Skeletal muscle tissue (tissue), 4 donors: ENCODE results near the gene CSN1S1. TPM values are rescaled to one million over a fixed set of nuclear protein-coding genes. Genes with fewer than 3 reads are reported as not detected.
"Not testable (repeated sequence)": the region's sequence is repeated elsewhere in the genome, so short reads cannot be mapped to it uniquely, and the experiment has no call there.

Experiments
- H3K27ac ChIP-seq: one replicate; pipeline ENCODE4 v1.7.0; 2013; ENCODE audit warnings: mild to moderate bottlenecking, low read depth, low read length, inconsistent platforms
- H3K27me3 ChIP-seq, 3 donors: one replicate each; pipeline ENCODE4 v1.7.0; 2013; ENCODE audit warnings: low read length in 3 of 3; ENCODE audit not compliant: control insufficient read depth in 3 of 3, insufficient read depth in 3 of 3
- H3K36me3 ChIP-seq, 3 donors: one replicate each; pipeline ENCODE4 v1.7.0; 2013; ENCODE audit warnings: low read length in 3 of 3; ENCODE audit not compliant: control insufficient read depth in 3 of 3, insufficient read depth in 3 of 3
- H3K4me1 ChIP-seq, 3 donors: one replicate each; pipeline ENCODE4 v1.7.0; 2013; ENCODE audit warnings: low read length in 3 of 3, mild to moderate bottlenecking in 3 of 3; ENCODE audit not compliant: control insufficient read depth in 3 of 3, insufficient read depth in 3 of 3
- H3K4me3 ChIP-seq, 3 donors: one replicate each; pipeline ENCODE4 v1.7.0; 2013; ENCODE audit warnings: low read length in 3 of 3
- H3K9ac ChIP-seq, 3 donors: one replicate each; pipeline ENCODE4 v1.7.0; 2013; ENCODE audit warnings: low read length in 3 of 3, mild to moderate bottlenecking in 3 of 3, moderate library complexity in 2 of 3, low read depth in 1 of 3
- H3K9me3 ChIP-seq, 3 donors: one replicate each; pipeline ENCODE4 v1.7.0; 2013; ENCODE audit warnings: low read length in 3 of 3; ENCODE audit not compliant: control insufficient read depth in 3 of 3
- total RNA-seq: library from RNA; depleted of rRNA; stranded (reverse); fragments of >200 nt; gene quantifications from one replicate; pipeline ENCODE4 v1.2.3, GENCODE V29; 2014
- donor health status: Osteomylitis.

CSN1S1 gene
- total RNA-seq, 1 donor from 2014 or later: not detected

DNA sequence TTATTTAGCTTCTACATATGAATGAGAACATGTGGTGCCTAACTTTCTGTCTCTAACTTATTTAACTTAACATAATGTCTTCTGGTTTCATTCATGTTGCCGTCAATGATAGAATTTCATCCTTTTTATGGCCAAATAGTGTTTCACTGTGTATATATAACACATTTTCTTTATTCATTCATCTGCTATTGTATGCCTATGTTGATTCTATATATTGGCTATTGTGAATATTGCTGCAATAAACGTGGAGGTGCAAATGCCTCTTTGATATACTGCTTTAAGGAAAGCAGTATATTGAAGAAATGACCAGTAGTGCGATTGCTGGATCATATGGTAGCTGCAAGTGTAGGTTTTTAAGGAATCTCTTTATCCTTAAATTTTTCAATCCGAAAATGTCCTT, 10.0 kb upstream of the CSN1S1 start:
- Histone ChIP-seq H3K27ac (no peak overlapping the region), H3K4me1 (no peaks in the 10 kb centered on the region), H3K9ac (no peak overlapping the region), H3K4me3 (no peak overlapping the region), H3K36me3 (no peaks in the 10 kb centered on the region), H3K27me3 (no peaks in the 10 kb centered on the region), H3K9me3 (no peaks in the 10 kb centered on the region)

- H3K36me3 ChIP-seq, H3K4me1 ChIP-seq, H3K27me3 ChIP-seq, H3K9me3 ChIP-seq, H3K4me3 ChIP-seq, H3K27ac ChIP-seq, H3K9ac ChIP-seq: not testable (repeated sequence)
Measured at GRCh38 chr4:69923782-69924410, 7.0 kb upstream of the CSN1S1 start.

GRCh38 chr4:69934150-69934549, 3.3 kb downstream of the CSN1S1 start:
- Histone ChIP-seq H3K9ac (no peak overlapping the region), H3K36me3 (no peaks in the 10 kb centered on the region), H3K27ac (no peak overlapping the region), H3K9me3 (no peaks in the 10 kb centered on the region), H3K4me3 (no peak overlapping the region), H3K4me1 (no peaks in the 10 kb centered on the region), H3K27me3 (no peaks in the 10 kb centered on the region)

DNA sequence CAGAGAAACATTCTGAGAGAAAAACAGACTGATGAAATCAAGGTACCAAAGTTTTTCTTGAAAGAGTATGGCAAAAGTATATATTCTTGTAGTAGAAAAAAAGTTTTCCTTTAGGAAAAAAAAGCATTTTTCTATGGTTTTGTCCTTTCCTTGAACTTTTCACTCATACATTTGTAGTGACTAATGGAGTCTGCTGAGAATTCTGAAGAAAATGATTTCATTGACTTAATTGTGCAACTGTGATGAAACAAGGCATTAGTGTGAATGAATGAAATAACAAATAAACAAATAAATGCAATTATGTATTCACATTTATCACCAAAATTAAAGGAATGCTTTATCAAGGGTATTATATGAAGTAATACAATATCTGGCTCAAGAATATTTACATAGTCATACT, 5.7 kb downstream of the CSN1S1 start:
- H3K27me3 ChIP-seq: no peaks in the 10 kb centered on the region
- no peaks in the 10 kb centered on the region for H3K36me3 ChIP-seq
- no peaks in the 10 kb centered on the region for H3K9me3 ChIP-seq
- no peaks in the 10 kb centered on the region for H3K4me1 ChIP-seq
- H3K4me3 ChIP-seq: no peak overlapping the region
- no peak overlapping the region for H3K9ac ChIP-seq
- no peak overlapping the region for H3K27ac ChIP-seq

- Histone ChIP-seq H3K27me3 (no peaks in the 10 kb centered on the region), H3K36me3 (no peaks in the 10 kb centered on the region), H3K9ac (no peak overlapping the region), H3K9me3 (no peaks in the 10 kb centered on the region), H3K27ac (no peak overlapping the region), H3K4me3 (no peak overlapping the region), H3K4me1 (no peaks in the 10 kb centered on the region)
Measured at GRCh38 chr4:69951602-69952001, 20.7 kb downstream of the CSN1S1 start.

- no peaks in the 10 kb centered on the region for H3K4me1 ChIP-seq
- H3K27me3 ChIP-seq: no peaks in the 10 kb centered on the region
- no peaks in the 10 kb centered on the region for H3K36me3 ChIP-seq
- no peak overlapping the region for H3K27ac ChIP-seq
- no peaks in the 10 kb centered on the region for H3K9me3 ChIP-seq
- H3K4me3 ChIP-seq: no peak overlapping the region
- H3K9ac ChIP-seq: no peak overlapping the region
Measured at GRCh38 chr4:69957209-69957608, 26.3 kb downstream of the CSN1S1 start.

- H3K36me3 ChIP-seq: no peaks in the 10 kb centered on the region
- H3K9me3 ChIP-seq: no peaks in the 10 kb centered on the region
- H3K9ac ChIP-seq: no peak within 1 kb of the TSS
- H3K4me3 ChIP-seq: no peak within 1 kb of the TSS
- no peaks in the 10 kb centered on the region for H3K27me3 ChIP-seq
- H3K4me1 ChIP-seq: no peaks in the 10 kb centered on the region
- no peak within 1 kb of the TSS for H3K27ac ChIP-seq
Measured at GRCh38 chr4:69965628-69966027, 34.8 kb downstream of the CSN1S1 start, which contains the start of gene CSN2. Gene CSN2 (minus strand): TSS chr4:69965728. CDS start chr4:69960995, 4,733 bp downstream.

- no peaks in the 10 kb centered on the region for H3K4me1 ChIP-seq
- H3K27me3 ChIP-seq: no peaks in the 10 kb centered on the region
- H3K36me3 ChIP-seq: no peaks in the 10 kb centered on the region
Measured at GRCh38 chr4:69970071-69970470, 39.2 kb downstream of the CSN1S1 start.

DNA sequence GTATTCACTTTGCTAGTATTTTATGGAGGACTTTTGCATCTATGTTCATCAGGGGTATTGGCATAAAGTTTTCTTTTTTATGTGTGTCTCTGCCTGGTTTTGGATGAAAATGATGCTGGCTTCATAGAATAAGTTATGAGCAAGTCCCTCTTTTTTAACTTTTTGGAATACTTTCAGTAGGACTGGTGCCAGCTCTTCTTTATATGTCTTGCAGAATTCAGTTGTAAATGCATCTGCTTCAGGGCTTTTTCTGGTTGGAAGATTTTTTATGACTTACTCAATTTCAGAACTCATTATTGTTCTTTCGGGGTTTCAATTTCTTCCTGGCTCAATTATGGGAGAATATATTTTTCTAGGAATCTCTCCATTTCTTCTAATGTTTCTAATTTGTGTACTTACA, 43.8 kb downstream of the CSN1S1 start:
- H3K27me3 ChIP-seq: no peaks in the 10 kb centered on the region
- H3K4me1 ChIP-seq: no peaks in the 10 kb centered on the region
- H3K36me3 ChIP-seq: no peaks in the 10 kb centered on the region
- H3K4me3 ChIP-seq: no peak overlapping the region
- no peak overlapping the region for H3K9ac ChIP-seq
- no peak overlapping the region for H3K27ac ChIP-seq
- peaks cover 0 to 3% (median 0%) of the 10 kb centered on the region in 3 donors for H3K9me3 ChIP-seq

More at GRCh38 chr4:69970071-69970470, 39.2 kb downstream of the CSN1S1 start:
- Histone ChIP-seq H3K9ac (no peak overlapping the region), H3K27ac (no peak overlapping the region), H3K9me3 (no peaks in the 10 kb centered on the region), H3K4me3 (no peak overlapping the region)

DNA sequence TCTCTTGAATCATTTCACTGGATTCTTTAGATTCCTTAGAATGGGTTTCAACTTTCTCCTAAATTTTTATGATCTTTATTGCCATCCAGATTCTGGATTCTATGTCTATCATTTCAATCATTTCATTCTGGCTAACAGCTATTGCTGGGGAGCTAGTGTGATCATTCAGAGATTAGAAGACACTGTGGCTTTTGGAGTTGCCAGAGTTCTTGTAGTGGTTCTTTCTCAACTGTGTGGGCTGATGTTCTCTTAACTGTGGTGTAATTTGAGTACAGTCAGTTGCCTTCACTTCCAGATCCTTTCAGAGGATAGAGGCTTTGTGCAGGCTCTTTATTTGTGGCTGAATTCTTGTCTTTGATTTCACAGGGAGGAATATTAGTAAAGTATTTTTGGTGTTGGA, 46.7 kb downstream of the CSN1S1 start:
- H3K9ac ChIP-seq: no peak overlapping the region
- peaks cover 0 to 3% (median 0%) of the 10 kb centered on the region in 3 donors for H3K9me3 ChIP-seq
- H3K27me3 ChIP-seq: no peaks in the 10 kb centered on the region
- no peaks in the 10 kb centered on the region for H3K4me1 ChIP-seq
- no peaks in the 10 kb centered on the region for H3K36me3 ChIP-seq
- H3K4me3 ChIP-seq: no peak overlapping the region
- H3K27ac ChIP-seq: no peak overlapping the region
